ENCODE measurements around the gene FABP2.
A peak's percentile ranks its signal among the peaks of the same experiment; 100 is the strongest.

FABP2 gene

GRCh38 chr4:119310826-119311225, 11.1 kb downstream of the FABP2 start:
- no peaks in the 10 kb centered on the region for H3K36me3 ChIP-seq (ENCODE audit: control insufficient read depth in 4 of 4, insufficient read depth in 4 of 4, low read length in 3 of 4)
- no peaks in the 10 kb centered on the region for H3K9me3 ChIP-seq (ENCODE audit: control extremely low read depth in 1 of 5, control insufficient read depth in 4 of 5, insufficient read depth in 2 of 5, low read depth in 1 of 5, low read length in 4 of 5)
- CTCF ChIA-PET: interaction anchor here (1.1 to 2.2 kb wide), 3 partner anchors 10 to 182 kb away, joined by 3 to 9 read pairs (median 4); partner anchors contain the start of gene FABP2
- no peaks in the 10 kb centered on the region for H3K27me3 ChIP-seq (replicated peaks in 2 of 5; ENCODE audit: control insufficient read depth in 4 of 5, insufficient read depth in 5 of 5, low read length in 4 of 5)
- no peak overlapping the region for H3K27ac ChIP-seq (ENCODE audit: insufficient read depth in 1 of 2, low read depth in 1 of 2, low read length in 2 of 2, poor library complexity in 1 of 2, severe bottlenecking in 2 of 2)
- H3K4me3 ChIP-seq (ENCODE audit: control insufficient read depth in 1 of 7, extremely low read depth in 1 of 7, insufficient read depth in 4 of 7, low read depth in 2 of 7, low read length in 6 of 7): no peak overlapping the region
- no CpG with 5 or more reads among the region's 1 CpG for WGBS (ENCODE audit: insufficient coverage)
- H3K4me1 ChIP-seq (ENCODE audit: control extremely low read depth in 1 of 4, control insufficient read depth in 4 of 4, insufficient read depth in 4 of 4, low read length in 3 of 4): no peaks in the 10 kb centered on the region
- POLR2A ChIA-PET: no interaction called here
- DNase-seq: no peak

GRCh38 chr4:119307606-119308005, 14.3 kb downstream of the FABP2 start:
- ChIA-PET POLR2A (no interaction called here), CTCF (no interaction called here)
- Histone ChIP-seq H3K27me3 (replicated peaks in 2 of 5; ENCODE audit: control insufficient read depth in 4 of 5, insufficient read depth in 5 of 5, low read length in 4 of 5) (no peaks in the 10 kb centered on the region), H3K27ac (ENCODE audit: insufficient read depth in 1 of 2, low read depth in 1 of 2, low read length in 2 of 2, poor library complexity in 1 of 2, severe bottlenecking in 2 of 2) (no peak overlapping the region), H3K36me3 (ENCODE audit: control insufficient read depth in 4 of 4, insufficient read depth in 4 of 4, low read length in 3 of 4) (no peaks in the 10 kb centered on the region), H3K4me3 (ENCODE audit: control insufficient read depth in 1 of 7, extremely low read depth in 1 of 7, insufficient read depth in 4 of 7, low read depth in 2 of 7, low read length in 6 of 7) (no peak overlapping the region), H3K9me3 (ENCODE audit: control extremely low read depth in 1 of 5, control insufficient read depth in 4 of 5, insufficient read depth in 2 of 5, low read depth in 1 of 5, low read length in 4 of 5) (no peaks in the 10 kb centered on the region), H3K4me1 (ENCODE audit: control extremely low read depth in 1 of 4, control insufficient read depth in 4 of 4, insufficient read depth in 4 of 4, low read length in 3 of 4) (no peaks in the 10 kb centered on the region)
- no peak for DNase-seq

GRCh38 chr4:119304431-119304830, 17.5 kb downstream of the FABP2 start:
- ChIA-PET POLR2A (no interaction called here), CTCF (no interaction called here)
- no peaks in the 10 kb centered on the region for H3K36me3 ChIP-seq (ENCODE audit: control insufficient read depth in 4 of 4, insufficient read depth in 4 of 4, low read length in 3 of 4)
- no peak overlapping the region for H3K4me3 ChIP-seq (ENCODE audit: control insufficient read depth in 1 of 7, extremely low read depth in 1 of 7, insufficient read depth in 4 of 7, low read depth in 2 of 7, low read length in 6 of 7)
- no peak for DNase-seq
- H3K27ac ChIP-seq (ENCODE audit: insufficient read depth in 1 of 2, low read depth in 1 of 2, low read length in 2 of 2, poor library complexity in 1 of 2, severe bottlenecking in 2 of 2): no peak overlapping the region
- H3K9me3 ChIP-seq (ENCODE audit: control extremely low read depth in 1 of 5, control insufficient read depth in 4 of 5, insufficient read depth in 2 of 5, low read depth in 1 of 5, low read length in 4 of 5): no peaks in the 10 kb centered on the region
- H3K27me3 ChIP-seq (replicated peaks in 2 of 5; ENCODE audit: control insufficient read depth in 4 of 5, insufficient read depth in 5 of 5, low read length in 4 of 5): no peaks in the 10 kb centered on the region
- peaks cover 2 to 7% (median 5%) of the 10 kb centered on the region in 4 experiments for H3K4me1 ChIP-seq (ENCODE audit: control extremely low read depth in 1 of 4, control insufficient read depth in 4 of 4, insufficient read depth in 4 of 4, low read length in 3 of 4)

GRCh38 chr4:119303587-119304305, 18.2 kb downstream of the FABP2 start:
- Histone ChIP-seq H3K27me3 (replicated peaks in 2 of 5; ENCODE audit: control insufficient read depth in 4 of 5, insufficient read depth in 5 of 5, low read length in 4 of 5) (no peaks in the 10 kb centered on the region), H3K27ac (ENCODE audit: insufficient read depth in 1 of 2, low read depth in 1 of 2, low read length in 2 of 2, poor library complexity in 1 of 2, severe bottlenecking in 2 of 2) (no peak overlapping the region), H3K4me3 (ENCODE audit: control insufficient read depth in 1 of 7, extremely low read depth in 1 of 7, insufficient read depth in 4 of 7, low read depth in 2 of 7, low read length in 6 of 7) (no peak overlapping the region), H3K9me3 (ENCODE audit: control extremely low read depth in 1 of 5, control insufficient read depth in 4 of 5, insufficient read depth in 2 of 5, low read depth in 1 of 5, low read length in 4 of 5) (no peaks in the 10 kb centered on the region), H3K4me1 (ENCODE audit: control extremely low read depth in 1 of 4, control insufficient read depth in 4 of 4, insufficient read depth in 4 of 4, low read length in 3 of 4) (peaks cover 9 to 14% (median 11%) of the 10 kb centered on the region in 4 experiments), H3K36me3 (ENCODE audit: control insufficient read depth in 4 of 4, insufficient read depth in 4 of 4, low read length in 3 of 4) (no peaks in the 10 kb centered on the region)
- 100% methylated on average over 4 of the region's 5 CpGs for WGBS (ENCODE audit: insufficient coverage)
- CTCF ChIA-PET: interaction anchor here (0.7 to 1.1 kb wide), 2 partner anchors 12 to 276 kb away, joined by 4 to 5 read pairs; no protein-coding TSS in a partner anchor
- POLR2A ChIA-PET: no interaction called here
- no peak for DNase-seq

GRCh38 chr4:119302073-119302832, 19.7 kb downstream of the FABP2 start:
- Histone ChIP-seq H3K9me3 (ENCODE audit: control extremely low read depth in 1 of 5, control insufficient read depth in 4 of 5, insufficient read depth in 2 of 5, low read depth in 1 of 5, low read length in 4 of 5) (no peaks in the 10 kb centered on the region), H3K27me3 (replicated peaks in 2 of 5; ENCODE audit: control insufficient read depth in 4 of 5, insufficient read depth in 5 of 5, low read length in 4 of 5) (no peaks in the 10 kb centered on the region), H3K27ac (ENCODE audit: insufficient read depth in 1 of 2, low read depth in 1 of 2, low read length in 2 of 2, poor library complexity in 1 of 2, severe bottlenecking in 2 of 2) (no peak overlapping the region), H3K4me1 (ENCODE audit: control extremely low read depth in 1 of 4, control insufficient read depth in 4 of 4, insufficient read depth in 4 of 4, low read length in 3 of 4) (peaks cover 13 to 20% (median 15%) of the 10 kb centered on the region in 4 experiments), H3K4me3 (ENCODE audit: control insufficient read depth in 1 of 7, extremely low read depth in 1 of 7, insufficient read depth in 4 of 7, low read depth in 2 of 7, low read length in 6 of 7) (no peak overlapping the region), H3K36me3 (ENCODE audit: control insufficient read depth in 4 of 4, insufficient read depth in 4 of 4, low read length in 3 of 4) (peaks cover 0 to 8% (median under 1%) of the 10 kb centered on the region in 4 experiments)
- no peak for DNase-seq
- POLR2A ChIA-PET: no interaction called here
- CTCF ChIA-PET: no interaction called here
- WGBS (ENCODE audit: insufficient coverage): 100% methylated on average over 3 of the region's 5 CpGs

GRCh38 chr4:119300101-119300978, 21.6 kb downstream of the FABP2 start:
- peak overlapping the region; percentile 81 to 95 for H3K27ac ChIP-seq (ENCODE audit: insufficient read depth in 1 of 2, low read depth in 1 of 2, low read length in 2 of 2, poor library complexity in 1 of 2, severe bottlenecking in 2 of 2)
- DNase-seq: peak; percentile 91 to 94 (median 94)
- no peaks in the 10 kb centered on the region for H3K27me3 ChIP-seq (replicated peaks in 2 of 5; ENCODE audit: control insufficient read depth in 4 of 5, insufficient read depth in 5 of 5, low read length in 4 of 5)
- H3K36me3 ChIP-seq (ENCODE audit: control insufficient read depth in 4 of 4, insufficient read depth in 4 of 4, low read length in 3 of 4): peaks cover 3 to 24% (median 13%) of the 10 kb centered on the region in 4 experiments
- ChIA-PET POLR2A (interaction anchor here (0.7 kb wide), 2 partner anchors 9 to 94 kb away, joined by 3 to 4 read pairs; no protein-coding TSS in a partner anchor), CTCF (interaction anchor here (0.8 to 1.8 kb wide), 12 partner anchors 9 to 325 kb away, joined by 3 to 5 read pairs (median 4); no protein-coding TSS in a partner anchor)
- under 1% methylated on average over 45 of the region's 54 CpGs for WGBS (ENCODE audit: insufficient coverage)
- H3K4me1 ChIP-seq (ENCODE audit: control extremely low read depth in 1 of 4, control insufficient read depth in 4 of 4, insufficient read depth in 4 of 4, low read length in 3 of 4): peaks cover 13 to 20% (median 15%) of the 10 kb centered on the region in 4 experiments
- peaks cover 0 to 2% (median 0%) of the 10 kb centered on the region in 5 experiments for H3K9me3 ChIP-seq (ENCODE audit: control extremely low read depth in 1 of 5, control insufficient read depth in 4 of 5, insufficient read depth in 2 of 5, low read depth in 1 of 5, low read length in 4 of 5)
- peak overlapping the region; percentile 77 to 98 (median 92) for H3K4me3 ChIP-seq (ENCODE audit: control insufficient read depth in 1 of 7, extremely low read depth in 1 of 7, insufficient read depth in 4 of 7, low read depth in 2 of 7, low read length in 6 of 7)
